Sigmoid colon (tissue), 4 donors: ENCODE results near the gene ZC3H11A.

Experiments
- EP300 ChIP-seq, 4 donors: sonication (generic); formaldehyde crosslinking; IDR thresholded peaks; one replicate each; pipeline ENCODE4 v1.6.1; 2017; ENCODE audit warnings: antibody characterized with exemption in 4 of 4
- POLR2A ChIP-seq, 2 donors: fragments of 450-650 bp; IDR thresholded peaks; one replicate each; pipeline ENCODE4 v1.6.1; 2016; ENCODE audit warnings: antibody characterized with exemption in 2 of 2, mild to moderate bottlenecking in 2 of 2, moderate library complexity in 2 of 2
- POLR2AphosphoS5 ChIP-seq, 4 donors: sonication (generic); formaldehyde crosslinking; IDR thresholded peaks; one replicate each; pipeline ENCODE4 v1.6.1; 2017; ENCODE audit warnings: antibody characterized with exemption in 4 of 4
- TF ChIP-seq, protein P1 (sequence below), 4 experiments: fragments of 450-650 bp in 3 of 4; fragments of 200-600 bp in 1 of 4; IDR thresholded peaks; one replicate each; pipeline ENCODE4 v1.5.1; 2016 to 2019; ENCODE audit warnings: antibody characterized with exemption in 4 of 4, mild to moderate bottlenecking in 3 of 4, moderate library complexity in 2 of 4

DNA sequence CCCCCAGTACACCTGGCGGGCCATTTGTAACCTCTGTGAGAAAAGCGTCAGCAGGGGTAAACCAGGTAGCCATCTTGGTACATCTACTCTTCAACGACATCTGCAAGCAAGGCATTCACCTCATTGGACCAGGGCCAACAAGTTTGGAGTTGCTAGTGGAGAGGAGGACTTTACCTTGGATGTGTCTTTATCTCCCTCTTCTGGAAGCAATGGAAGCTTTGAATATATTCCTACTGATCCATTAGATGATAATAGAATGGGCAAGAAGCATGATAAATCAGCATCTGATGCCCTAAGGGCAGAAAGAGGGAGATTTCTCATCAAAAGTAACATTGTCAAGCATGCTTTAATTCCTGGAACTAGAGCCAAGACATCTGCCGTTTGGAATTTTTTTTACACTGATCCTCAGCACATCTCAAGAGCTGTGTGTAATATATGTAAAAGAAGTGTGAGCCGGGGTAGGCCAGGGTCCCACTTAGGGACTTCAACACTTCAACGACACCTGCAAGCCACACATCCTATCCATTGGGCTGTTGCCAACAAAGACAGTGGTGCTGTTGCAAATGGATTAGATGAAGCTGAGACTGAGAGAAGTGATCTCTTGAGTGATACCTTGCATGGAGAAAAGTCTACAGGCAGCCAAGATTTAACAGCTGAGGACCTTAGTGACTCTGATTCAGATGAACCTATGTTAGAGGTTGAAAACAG lies 2.7 kb downstream of the ZC3H11A start:
- TF ChIP-seq EP300 (IDR thresholded peaks at IDR 0.05), result no peak
- TF ChIP-seq, protein P1, sequence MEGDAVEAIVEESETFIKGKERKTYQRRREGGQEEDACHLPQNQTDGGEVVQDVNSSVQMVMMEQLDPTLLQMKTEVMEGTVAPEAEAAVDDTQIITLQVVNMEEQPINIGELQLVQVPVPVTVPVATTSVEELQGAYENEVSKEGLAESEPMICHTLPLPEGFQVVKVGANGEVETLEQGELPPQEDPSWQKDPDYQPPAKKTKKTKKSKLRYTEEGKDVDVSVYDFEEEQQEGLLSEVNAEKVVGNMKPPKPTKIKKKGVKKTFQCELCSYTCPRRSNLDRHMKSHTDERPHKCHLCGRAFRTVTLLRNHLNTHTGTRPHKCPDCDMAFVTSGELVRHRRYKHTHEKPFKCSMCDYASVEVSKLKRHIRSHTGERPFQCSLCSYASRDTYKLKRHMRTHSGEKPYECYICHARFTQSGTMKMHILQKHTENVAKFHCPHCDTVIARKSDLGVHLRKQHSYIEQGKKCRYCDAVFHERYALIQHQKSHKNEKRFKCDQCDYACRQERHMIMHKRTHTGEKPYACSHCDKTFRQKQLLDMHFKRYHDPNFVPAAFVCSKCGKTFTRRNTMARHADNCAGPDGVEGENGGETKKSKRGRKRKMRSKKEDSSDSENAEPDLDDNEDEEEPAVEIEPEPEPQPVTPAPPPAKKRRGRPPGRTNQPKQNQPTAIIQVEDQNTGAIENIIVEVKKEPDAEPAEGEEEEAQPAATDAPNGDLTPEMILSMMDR (IDR thresholded peaks at IDR 0.05), result no peak
- no peak for TF ChIP-seq POLR2A (IDR thresholded peaks at IDR 0.05)
- no peak for TF ChIP-seq POLR2AphosphoS5 (IDR thresholded peaks at IDR 0.05)
